GM19351 (cell line): ENCODE measurements around the gene MTTP.

Experiments
- ATAC-seq: cut with Tn5 transposase; IDR thresholded peaks from one replicate; pipeline ENCODE4 v1.9.1; 2021; ENCODE audit warnings: mild to moderate bottlenecking, moderate library complexity; ENCODE audit not compliant: unreplicated experiment

Gene MTTP

GRCh38 chr4:99665983-99666382 is 91.4 kb downstream of the MTTP start:
- no peak for ATAC-seq

GRCh38 chr4:99668472-99668871 is 93.8 kb downstream of the MTTP start:
- ATAC-seq: no peak

- ATAC-seq: no peak
Measured at GRCh38 chr4:99669084-99669483, 94.5 kb downstream of the MTTP start.

GRCh38 chr4:99670409-99671073 is 95.9 kb downstream of the MTTP start:
- ATAC-seq: no peak
